Fibroblast of skin of left quadriceps (primary cell): ENCODE data around the gene DNPH1.

Experiments used
- DNase-seq, 2 experiments: peaks; one replicate each; pipeline ENCODE4 v3.0.0-alpha.2; 2013; ENCODE audit warnings: low read depth in 2 of 2

Gene DNPH1

GRCh38 chr6:43181942-43182860 is 47.1 kb downstream of the DNPH1 start, which contains the start of gene CUL9:
CUL9 (plus strand) TSS chr6:43182196; CDS start chr6:43184311, 2,115 bp downstream.
- DNase-seq: no peak

GRCh38 chr6:43181621-43181941 is 47.7 kb downstream of the DNPH1 start:
- no peak for DNase-seq

GRCh38 chr6:43180985-43181384 is 48.3 kb downstream of the DNPH1 start:
- no peak for DNase-seq

- no peak for DNase-seq
Observed at GRCh38 chr6:43180058-43180457, 49.2 kb downstream of the DNPH1 start.

GRCh38 chr6:43178951-43179830 is 50.1 kb downstream of the DNPH1 start:
- DNase-seq: no peak

GRCh38 chr6:43178150-43178549 is 51.1 kb downstream of the DNPH1 start:
- no peak for DNase-seq

GRCh38 chr6:43176423-43176786 is 52.9 kb downstream of the DNPH1 start:
- DNase-seq: no peak

- DNase-seq: no peak
Observed at GRCh38 chr6:43175676-43176422, 53.4 kb downstream of the DNPH1 start.
